ENCODE measurements around the gene AMPH. TPM values are rescaled to one million over a fixed set of nuclear protein-coding genes. Genes with fewer than 3 reads are reported as not detected.
"Not testable (repeated sequence)": the region's sequence is repeated elsewhere in the genome, so short reads cannot be mapped to it uniquely, and the experiment has no call there.

The AMPH gene
- total RNA-seq, 1 experiment from 2014 or later = not detected

DNA sequence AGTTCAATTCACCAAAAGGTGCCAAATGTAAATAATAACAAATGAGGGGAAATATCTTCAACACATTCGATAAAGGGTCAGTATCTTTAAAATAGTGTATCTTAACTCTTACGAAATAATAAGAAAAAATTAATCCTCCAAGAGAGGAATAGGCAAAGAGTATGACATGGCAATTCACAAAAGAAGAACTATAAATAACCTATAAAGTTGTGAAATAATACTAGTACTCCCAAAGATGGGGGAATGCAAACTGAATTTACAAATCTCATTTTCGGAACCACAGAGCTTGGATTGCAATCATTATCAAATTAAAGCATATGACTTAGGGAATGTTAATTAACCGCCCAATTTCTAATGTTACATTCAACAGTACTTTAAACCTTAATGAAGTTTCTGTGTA lies 279.6 kb downstream of the AMPH start:
- ATAC-seq = no peak
- H3K9me3 ChIP-seq (ENCODE audit: low read length) = no peaks in the 10 kb centered on the region
- H3K79me2 ChIP-seq (ENCODE audit: low read length) = no peaks in the 10 kb centered on the region
- H2AFZ ChIP-seq (ENCODE audit: low read length) = no peak overlapping the region
- CTCF ChIA-PET = no interaction called here
- no peak for DNase-seq
- H3F3A ChIP-seq (ENCODE audit: low read length, unreplicated experiment) = no peaks in the 10 kb centered on the region
- H3K9me2 ChIP-seq (replicated peaks; ENCODE audit: low read length) = no peaks in the 10 kb centered on the region
- POLR2A ChIA-PET (ENCODE audit: unreplicated experiment) = no interaction called here
- H4K20me1 ChIP-seq (ENCODE audit: low read length) = no peaks in the 10 kb centered on the region
- TF ChIP-seq, protein P1, sequence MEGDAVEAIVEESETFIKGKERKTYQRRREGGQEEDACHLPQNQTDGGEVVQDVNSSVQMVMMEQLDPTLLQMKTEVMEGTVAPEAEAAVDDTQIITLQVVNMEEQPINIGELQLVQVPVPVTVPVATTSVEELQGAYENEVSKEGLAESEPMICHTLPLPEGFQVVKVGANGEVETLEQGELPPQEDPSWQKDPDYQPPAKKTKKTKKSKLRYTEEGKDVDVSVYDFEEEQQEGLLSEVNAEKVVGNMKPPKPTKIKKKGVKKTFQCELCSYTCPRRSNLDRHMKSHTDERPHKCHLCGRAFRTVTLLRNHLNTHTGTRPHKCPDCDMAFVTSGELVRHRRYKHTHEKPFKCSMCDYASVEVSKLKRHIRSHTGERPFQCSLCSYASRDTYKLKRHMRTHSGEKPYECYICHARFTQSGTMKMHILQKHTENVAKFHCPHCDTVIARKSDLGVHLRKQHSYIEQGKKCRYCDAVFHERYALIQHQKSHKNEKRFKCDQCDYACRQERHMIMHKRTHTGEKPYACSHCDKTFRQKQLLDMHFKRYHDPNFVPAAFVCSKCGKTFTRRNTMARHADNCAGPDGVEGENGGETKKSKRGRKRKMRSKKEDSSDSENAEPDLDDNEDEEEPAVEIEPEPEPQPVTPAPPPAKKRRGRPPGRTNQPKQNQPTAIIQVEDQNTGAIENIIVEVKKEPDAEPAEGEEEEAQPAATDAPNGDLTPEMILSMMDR (conservative IDR thresholded peaks at IDR 0.05; ENCODE audit: low read depth, low read length) = no peak
- TF ChIP-seq EZH2phosphoT487 (IDR thresholded peaks at IDR 0.05; ENCODE audit: borderline replicate concordance, low read length) (no peak), EZH2 (IDR thresholded peaks at IDR 0.05; ENCODE audit: low read length, unreplicated experiment) (no peak)
- H3K9ac ChIP-seq (ENCODE audit: low read length) = no peak overlapping the region
- no peak overlapping the region for H3K4me3 ChIP-seq (ENCODE audit: low read length)
- no peaks in the 10 kb centered on the region for H3K4me1 ChIP-seq (ENCODE audit: insufficient read depth, low read length)
- H3K36me3 ChIP-seq (ENCODE audit: low read depth, low read length) = no peaks in the 10 kb centered on the region
- no peaks in the 10 kb centered on the region for H3K27me3 ChIP-seq (ENCODE audit: low read length)
- intact Hi-C loops (cut with micrococcal nuclease) = no loop called here
- no peak overlapping the region for H3K27ac ChIP-seq (ENCODE audit: low read length)
- no TSS peak for BruUV-seq (replicated peaks)
- no peak overlapping the region for H3K4me2 ChIP-seq (ENCODE audit: low read length)

DNA sequence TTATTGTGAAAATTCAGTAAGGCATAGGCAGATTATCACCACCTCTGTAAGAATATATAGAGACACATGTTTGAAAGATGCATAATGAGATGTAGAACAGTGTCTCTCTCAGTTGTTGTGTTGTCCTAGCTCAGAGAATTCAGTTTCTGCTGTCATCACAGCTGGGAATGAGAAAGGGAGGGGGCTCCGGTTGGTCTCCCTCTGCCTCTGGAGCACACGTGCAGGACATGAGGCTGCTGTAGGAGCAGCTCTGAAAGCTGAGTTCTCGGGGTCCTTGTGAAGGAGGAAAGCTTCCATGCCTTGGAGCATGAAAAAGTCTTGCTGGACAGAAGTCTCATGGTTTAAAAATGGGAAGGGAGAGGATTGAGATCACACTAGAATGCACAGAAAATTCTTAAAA lies 280.4 kb downstream of the AMPH start:
- intact Hi-C loops (cut with micrococcal nuclease); H3K4me2 ChIP-seq (ENCODE audit: low read length); CTCF ChIA-PET; H3K4me1 ChIP-seq (ENCODE audit: insufficient read depth, low read length); H3K79me2 ChIP-seq (ENCODE audit: low read length); H3K36me3 ChIP-seq (ENCODE audit: low read depth, low read length); POLR2A ChIA-PET (ENCODE audit: unreplicated experiment); DNase-seq; ATAC-seq; H3K9ac ChIP-seq (ENCODE audit: low read length); H3K27me3 ChIP-seq (ENCODE audit: low read length); H3K9me2 ChIP-seq (replicated peaks; ENCODE audit: low read length); H3K4me3 ChIP-seq (ENCODE audit: low read length); H3K9me3 ChIP-seq (ENCODE audit: low read length); H3K27ac ChIP-seq (ENCODE audit: low read length); H2AFZ ChIP-seq (ENCODE audit: low read length); BruUV-seq (replicated peaks); H4K20me1 ChIP-seq (ENCODE audit: low read length); H3F3A ChIP-seq (ENCODE audit: low read length, unreplicated experiment): not testable (repeated sequence)

DNA sequence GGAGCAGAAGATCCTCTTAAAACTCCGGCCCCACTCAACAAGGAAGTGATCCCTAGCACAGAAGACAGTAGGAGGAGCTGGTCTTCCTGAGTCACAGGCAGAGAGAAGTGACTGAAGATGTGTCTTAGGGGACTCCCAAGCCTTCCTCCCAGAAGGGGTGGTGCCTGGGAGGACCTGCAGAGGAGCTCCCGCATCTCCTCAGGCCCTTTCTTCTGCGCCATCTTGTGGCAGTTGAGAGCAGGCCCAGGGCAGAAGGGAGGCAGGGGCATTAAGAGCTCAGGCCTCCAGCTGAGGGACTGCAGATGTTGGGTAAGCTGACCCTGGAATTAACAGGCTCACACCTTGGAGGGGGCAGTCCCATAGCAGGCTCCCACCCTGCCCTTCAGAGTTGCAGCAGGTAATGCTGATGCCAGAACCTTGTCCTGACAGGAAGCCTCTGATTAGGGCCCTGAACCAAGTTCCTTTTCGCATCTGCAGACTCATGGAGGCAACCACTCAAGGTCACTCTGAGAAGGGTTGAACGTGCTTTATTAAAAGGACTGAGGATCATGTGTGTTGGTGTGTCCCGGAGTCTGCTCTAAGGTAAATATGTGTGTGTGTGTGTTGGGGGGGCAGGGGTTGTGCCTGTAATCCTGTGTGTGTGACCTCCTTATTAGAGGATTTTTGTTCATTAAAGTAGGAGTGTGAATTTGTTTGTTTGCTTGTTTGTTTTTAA lies 281.1 kb downstream of the AMPH start:
- H3F3A ChIP-seq (ENCODE audit: low read length, unreplicated experiment); ATAC-seq; H3K4me2 ChIP-seq (ENCODE audit: low read length); H3K9me3 ChIP-seq (ENCODE audit: low read length); H4K20me1 ChIP-seq (ENCODE audit: low read length); H3K4me1 ChIP-seq (ENCODE audit: insufficient read depth, low read length); H3K27me3 ChIP-seq (ENCODE audit: low read length); DNase-seq; H3K9me2 ChIP-seq (replicated peaks; ENCODE audit: low read length); H3K79me2 ChIP-seq (ENCODE audit: low read length); H2AFZ ChIP-seq (ENCODE audit: low read length); H3K9ac ChIP-seq (ENCODE audit: low read length); H3K4me3 ChIP-seq (ENCODE audit: low read length); POLR2A ChIA-PET (ENCODE audit: unreplicated experiment); BruUV-seq (replicated peaks); H3K36me3 ChIP-seq (ENCODE audit: low read depth, low read length); H3K27ac ChIP-seq (ENCODE audit: low read length): not testable (repeated sequence)
- intact Hi-C loops (cut with micrococcal nuclease) = loop anchor here (10.0 kb wide), 1 partner anchor 445 kb away; no protein-coding TSS in a partner anchor
- CTCF ChIA-PET = interaction anchor here (0.6 kb wide), 1 partner anchor 45 kb away, joined by 5 read pairs; no protein-coding TSS in a partner anchor

DNA sequence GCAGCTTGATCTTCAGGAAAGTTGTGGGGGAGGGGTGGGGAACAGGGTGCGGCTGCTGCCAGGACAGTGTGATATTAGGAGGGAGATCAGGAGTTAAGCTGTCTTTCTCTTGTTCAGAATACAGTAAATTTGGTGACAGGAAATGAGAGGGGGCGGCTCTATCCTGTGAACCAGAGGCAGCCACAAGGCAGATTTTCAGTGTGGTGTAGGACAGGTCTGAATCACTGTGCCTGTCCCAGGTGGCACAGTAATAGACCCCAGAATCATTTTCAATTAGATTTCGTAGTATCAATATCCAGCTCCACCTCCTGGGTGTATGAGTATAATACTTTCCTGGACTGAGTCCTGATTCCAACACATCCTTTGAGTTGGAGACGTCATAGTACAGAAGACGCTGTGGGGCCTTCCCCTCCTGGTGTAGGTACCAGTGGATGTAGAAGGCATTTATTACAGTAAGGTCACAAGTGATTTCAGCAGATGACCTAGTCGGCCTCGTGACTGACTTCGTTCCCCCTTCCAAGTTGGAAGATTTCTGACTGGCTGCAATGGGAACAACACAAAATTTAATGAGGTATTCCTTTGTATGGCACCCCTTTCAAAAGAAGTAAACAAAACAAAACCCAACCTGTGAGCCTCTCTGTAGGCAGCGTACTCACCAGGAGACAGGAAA lies 281.9 kb downstream of the AMPH start:
- CTCF ChIA-PET = interaction anchor here (0.6 kb wide), 1 partner anchor 46 kb away, joined by 5 read pairs; no protein-coding TSS in a partner anchor
- POLR2A ChIA-PET (ENCODE audit: unreplicated experiment); H4K20me1 ChIP-seq (ENCODE audit: low read length): not testable (repeated sequence)

More for the DNA sequence above, 281.9 kb downstream of the AMPH start:
- H3K27ac ChIP-seq (ENCODE audit: low read length); H3K27me3 ChIP-seq (ENCODE audit: low read length); BruUV-seq (replicated peaks); H3K9me2 ChIP-seq (replicated peaks; ENCODE audit: low read length); H3K36me3 ChIP-seq (ENCODE audit: low read depth, low read length); ATAC-seq; H3K79me2 ChIP-seq (ENCODE audit: low read length); H3K4me2 ChIP-seq (ENCODE audit: low read length); H3F3A ChIP-seq (ENCODE audit: low read length, unreplicated experiment); H3K4me3 ChIP-seq (ENCODE audit: low read length); H2AFZ ChIP-seq (ENCODE audit: low read length); H3K9me3 ChIP-seq (ENCODE audit: low read length); H3K4me1 ChIP-seq (ENCODE audit: insufficient read depth, low read length); DNase-seq; H3K9ac ChIP-seq (ENCODE audit: low read length): not testable (repeated sequence)
- intact Hi-C loops (cut with micrococcal nuclease) = loop anchor here (10.0 kb wide), 1 partner anchor 444 kb away; no protein-coding TSS in a partner anchor
